PC-9 (cell line): ENCODE measurements around the gene SETBP1. TPM values are rescaled to one million over a fixed set of nuclear protein-coding genes. Genes with fewer than 3 reads are reported as not detected.

ENCODE experiments used
- BruUV-seq: library from RNA; stranded (reverse); fragments of 400-500 nt; replicated peaks from 2 replicates; lab custom pipeline; 2021; lab: Mats Ljungman, UMichigan
- CTCF ChIA-PET: fragments of 300-600 bp; sonication (Branson Sonifier 250); formaldehyde crosslinking; loops from one replicate; lab custom pipeline; 2022; ENCODE audit warnings: antibody characterized with exemption; lab: Charles Lee
- POLR2A ChIA-PET: fragments of 300-600 bp; sonication (Branson Sonifier 250); formaldehyde crosslinking; loops from one replicate; lab custom pipeline; 2022; ENCODE audit warnings: antibody characterized with exemption; ENCODE audit not compliant: unreplicated experiment; lab: Charles Lee
- DNase-seq, 2 experiments: peaks; one replicate each; pipeline versions ENCODE4 v3.0.0 to v3.0.0-alpha.2; 2015 to 2022; ENCODE audit warnings: mixed read lengths in 1 of 2
- H2AFZ ChIP-seq: fragments of 200-600 bp; sonication (generic); 2 replicates; pipeline ENCODE4 v1.8.1; 2017; ENCODE audit warnings: antibody characterized with exemption
- H3F3A ChIP-seq: fragments of 200-600 bp; sonication (generic); 2 replicates; pipeline ENCODE4 v1.8.1; 2017; ENCODE audit warnings: antibody characterized with exemption, mild to moderate bottlenecking, low read depth; ENCODE audit not compliant: insufficient read depth
- H3K27ac ChIP-seq: fragments of 200-600 bp; sonication (generic); 2 replicates; pipeline ENCODE4 v1.6.1; 2016; ENCODE audit warnings: mixed run types
- H3K27me3 ChIP-seq: fragments of 200-600 bp; sonication (generic); 2 replicates; pipeline ENCODE4 v1.6.1; 2016; ENCODE audit warnings: low read depth, mixed run types; ENCODE audit not compliant: insufficient read depth
- H3K36me3 ChIP-seq: fragments of 200-600 bp; sonication (generic); 2 replicates; pipeline ENCODE4 v1.6.1; 2016; ENCODE audit warnings: low read depth, mixed run types
- H3K4me1 ChIP-seq: fragments of 200-600 bp; sonication (generic); replicated peaks from 2 replicates; pipeline ENCODE4 v1.6.1; 2016; ENCODE audit warnings: mixed run types; ENCODE audit not compliant: insufficient read depth
- H3K4me2 ChIP-seq: fragments of 200-600 bp; sonication (generic); 2 replicates; pipeline ENCODE4 v1.6.1; 2017; ENCODE audit warnings: mixed run types
- H3K4me3 ChIP-seq: fragments of 200-600 bp; sonication (generic); 2 replicates; pipeline ENCODE4 v1.6.1; 2016; ENCODE audit warnings: mixed run types
- H3K79me2 ChIP-seq: fragments of 200-600 bp; sonication (generic); 2 replicates; pipeline ENCODE4 v1.6.1; 2017; ENCODE audit warnings: low read depth, mixed run types
- H3K9me2 ChIP-seq: fragments of 200-600 bp; sonication (generic); 2 replicates; pipeline ENCODE4 v1.8.1; 2017; ENCODE audit warnings: mild to moderate bottlenecking; ENCODE audit not compliant: insufficient read depth
- H3K9me3 ChIP-seq: fragments of 200-600 bp; sonication (generic); 2 replicates; pipeline ENCODE4 v1.8.1; 2016; ENCODE audit warnings: low read depth; ENCODE audit not compliant: insufficient read depth
- H4K20me1 ChIP-seq: fragments of 200-600 bp; sonication (generic); 2 replicates; pipeline ENCODE4 v1.8.1; 2017; ENCODE audit not compliant: insufficient read depth
- EZH2 ChIP-seq: fragments of 200-600 bp; sonication (generic); IDR thresholded peaks from 2 replicates; pipeline ENCODE4 v1.8.0; 2017; ENCODE audit warnings: antibody characterized with exemption, low read depth
- intact Hi-C: fragments of 100-400 bp; cut with micrococcal nuclease; formaldehyde crosslinking; loops from one replicate; pipeline ENCODE4 v1.10.0; 2022; ENCODE audit not compliant: unreplicated experiment
- total RNA-seq: library from RNA; stranded (reverse); gene quantifications from 2 replicates; pipeline ENCODE4 v1.2.3, GENCODE V29; 2021
- TF ChIP-seq, protein P1 (sequence below): fragments of 200-600 bp; sonication (generic); conservative IDR thresholded peaks from 2 replicates; pipeline ENCODE4 v1.6.1; 2017; ENCODE audit warnings: mixed run types, antibody characterized with exemption, mild to moderate bottlenecking, moderate library complexity

The SETBP1 gene
- total RNA-seq, 1 experiment from 2014 or later, result 9.0 TPM

DNA sequence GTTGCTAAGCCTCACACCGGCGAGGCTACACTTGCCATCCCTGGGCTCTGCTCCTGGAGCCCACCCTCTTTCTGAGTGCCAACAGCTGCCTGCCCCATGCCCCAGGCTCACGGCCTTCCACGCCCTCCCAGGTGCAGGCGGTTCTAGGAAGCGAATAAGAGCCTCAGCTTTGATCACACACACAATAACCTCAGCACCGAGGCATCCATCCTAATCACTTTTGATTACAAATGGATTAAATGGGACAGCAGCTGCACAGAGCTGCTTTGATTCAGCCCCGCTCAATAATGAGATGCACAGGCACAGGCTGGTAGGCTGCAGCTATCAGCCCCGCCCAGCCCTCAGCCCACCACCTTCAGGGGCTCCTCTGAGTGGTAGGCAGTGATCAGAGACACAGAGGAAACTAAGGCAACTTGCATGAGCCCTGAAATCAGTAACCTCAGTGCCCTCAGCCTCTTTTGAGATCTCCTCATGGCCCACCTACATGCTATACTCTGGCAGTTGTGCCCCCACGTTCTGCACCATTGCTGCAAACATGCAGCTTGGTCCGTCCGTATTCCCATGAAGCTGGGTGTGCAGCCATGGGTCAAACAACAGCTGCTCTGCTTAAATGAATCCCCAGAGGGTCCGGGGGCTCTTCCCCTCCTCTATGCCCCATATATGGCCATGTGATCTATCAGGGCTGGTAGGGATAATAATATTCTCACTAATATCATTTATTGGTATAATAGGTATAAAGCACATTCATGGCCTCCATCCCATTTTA is 171.4 kb downstream of the SETBP1 start:
- DNase-seq, result no peak
- H3K79me2 ChIP-seq, result no peaks in the 10 kb centered on the region
- no peak overlapping the region for H2AFZ ChIP-seq
- no TSS peak for BruUV-seq
- H3K4me2 ChIP-seq, result no peak overlapping the region
- H3K27ac ChIP-seq, result no peak overlapping the region
- H3K4me1 ChIP-seq, result peaks cover 9% of the 10 kb centered on the region
- no peak overlapping the region for H3K4me3 ChIP-seq
- H3K9me3 ChIP-seq, result no peaks in the 10 kb centered on the region
- ChIA-PET POLR2A (no interaction called here), CTCF (no interaction called here)
- H4K20me1 ChIP-seq, result no peaks in the 10 kb centered on the region
- no peaks in the 10 kb centered on the region for H3F3A ChIP-seq
- TF ChIP-seq, protein P1, sequence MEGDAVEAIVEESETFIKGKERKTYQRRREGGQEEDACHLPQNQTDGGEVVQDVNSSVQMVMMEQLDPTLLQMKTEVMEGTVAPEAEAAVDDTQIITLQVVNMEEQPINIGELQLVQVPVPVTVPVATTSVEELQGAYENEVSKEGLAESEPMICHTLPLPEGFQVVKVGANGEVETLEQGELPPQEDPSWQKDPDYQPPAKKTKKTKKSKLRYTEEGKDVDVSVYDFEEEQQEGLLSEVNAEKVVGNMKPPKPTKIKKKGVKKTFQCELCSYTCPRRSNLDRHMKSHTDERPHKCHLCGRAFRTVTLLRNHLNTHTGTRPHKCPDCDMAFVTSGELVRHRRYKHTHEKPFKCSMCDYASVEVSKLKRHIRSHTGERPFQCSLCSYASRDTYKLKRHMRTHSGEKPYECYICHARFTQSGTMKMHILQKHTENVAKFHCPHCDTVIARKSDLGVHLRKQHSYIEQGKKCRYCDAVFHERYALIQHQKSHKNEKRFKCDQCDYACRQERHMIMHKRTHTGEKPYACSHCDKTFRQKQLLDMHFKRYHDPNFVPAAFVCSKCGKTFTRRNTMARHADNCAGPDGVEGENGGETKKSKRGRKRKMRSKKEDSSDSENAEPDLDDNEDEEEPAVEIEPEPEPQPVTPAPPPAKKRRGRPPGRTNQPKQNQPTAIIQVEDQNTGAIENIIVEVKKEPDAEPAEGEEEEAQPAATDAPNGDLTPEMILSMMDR, result no peak
- no peak for TF ChIP-seq EZH2
- H3K9me2 ChIP-seq, result no peaks in the 10 kb centered on the region
- H3K27me3 ChIP-seq, result no peaks in the 10 kb centered on the region
- intact Hi-C loops, result no loop called here
- no peaks in the 10 kb centered on the region for H3K36me3 ChIP-seq

DNA sequence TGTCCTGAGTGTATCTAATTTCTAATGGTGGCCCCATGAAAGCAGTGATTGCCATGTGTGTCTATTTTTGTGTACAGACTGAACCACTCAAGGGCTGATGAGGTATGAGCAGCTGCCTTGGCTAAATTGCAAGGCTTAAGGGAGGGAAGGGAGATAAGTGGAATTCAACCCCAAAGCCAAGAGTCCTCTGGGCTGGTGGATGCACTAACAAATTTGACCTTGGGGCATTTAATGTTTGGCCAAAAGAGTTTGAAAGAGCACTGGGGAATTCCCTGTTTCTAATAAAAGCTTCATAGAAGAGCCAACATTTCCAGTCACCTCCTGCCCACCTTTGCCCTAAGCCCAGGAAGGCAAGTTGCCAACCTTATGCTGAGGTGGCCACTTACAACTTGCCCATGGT is 172.1 kb downstream of the SETBP1 start:
- peaks cover 9% of the 10 kb centered on the region for H3K4me1 ChIP-seq
- H3F3A ChIP-seq, result no peaks in the 10 kb centered on the region
- intact Hi-C loops, result no loop called here
- ChIA-PET POLR2A (no interaction called here), CTCF (no interaction called here)
- no peaks in the 10 kb centered on the region for H3K9me2 ChIP-seq
- no peaks in the 10 kb centered on the region for H4K20me1 ChIP-seq
- no peaks in the 10 kb centered on the region for H3K36me3 ChIP-seq
- no peak overlapping the region for H3K4me3 ChIP-seq
- no TSS peak for BruUV-seq
- TF ChIP-seq, protein P1, result no peak
- TF ChIP-seq EZH2, result no peak
- H3K9me3 ChIP-seq, result no peaks in the 10 kb centered on the region
- DNase-seq, result no peak
- no peaks in the 10 kb centered on the region for H3K79me2 ChIP-seq
- no peaks in the 10 kb centered on the region for H3K27me3 ChIP-seq
- H3K27ac ChIP-seq, result no peak overlapping the region
- H3K4me2 ChIP-seq, result no peak overlapping the region
- H2AFZ ChIP-seq, result no peak overlapping the region

DNA sequence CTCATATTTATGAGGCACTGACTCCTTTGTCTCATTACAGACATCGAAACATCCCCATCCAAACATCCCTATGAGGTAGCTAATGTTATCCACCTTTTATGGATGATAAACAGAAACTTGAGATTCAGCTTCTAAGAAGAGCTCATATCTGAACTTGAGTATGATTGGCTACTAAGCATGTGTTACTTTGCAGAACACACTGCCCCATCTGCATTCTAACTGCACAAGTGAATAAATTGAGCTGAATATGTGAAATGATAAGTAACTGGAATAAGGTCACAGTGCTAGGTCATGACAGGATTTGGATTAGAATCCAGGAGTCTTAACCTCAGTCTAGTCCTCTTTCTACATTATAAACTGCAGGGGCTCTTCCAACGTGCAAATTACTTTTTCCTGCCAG is 172.7 kb downstream of the SETBP1 start:
- CTCF ChIA-PET, result no interaction called here

More for the DNA sequence above, 172.7 kb downstream of the SETBP1 start:
- no peak overlapping the region for H2AFZ ChIP-seq
- intact Hi-C loops, result no loop called here
- BruUV-seq, result no TSS peak
- H3K27ac ChIP-seq, result no peak overlapping the region
- H3K9me2 ChIP-seq, result no peaks in the 10 kb centered on the region
- no peak for TF ChIP-seq EZH2
- TF ChIP-seq, protein P1, result no peak
- H3K4me2 ChIP-seq, result no peak overlapping the region
- H3F3A ChIP-seq, result no peaks in the 10 kb centered on the region
- no peak for DNase-seq
- POLR2A ChIA-PET, result no interaction called here
- H3K36me3 ChIP-seq, result no peaks in the 10 kb centered on the region
- no peaks in the 10 kb centered on the region for H3K9me3 ChIP-seq
- no peak overlapping the region for H3K4me3 ChIP-seq
- peaks cover 9% of the 10 kb centered on the region for H3K4me1 ChIP-seq
- no peaks in the 10 kb centered on the region for H3K79me2 ChIP-seq
- no peaks in the 10 kb centered on the region for H4K20me1 ChIP-seq
- H3K27me3 ChIP-seq, result no peaks in the 10 kb centered on the region
